GM10248 (cell line): ENCODE measurements around the gene GOLGA5.
"Not testable (repeated sequence)": the region's sequence is repeated elsewhere in the genome, so short reads cannot be mapped to it uniquely, and the experiment has no call there.

Experiments used
- CTCF ChIA-PET: fragments of 300-600 bp; sonication (Branson Sonifier 250); formaldehyde crosslinking; extraction: SDS; loops from one replicate; lab custom pipeline; 2021; ENCODE audit warnings: antibody characterized with exemption; lab: Yijun Ruan, JAX
- POLR2A ChIA-PET: fragments of 350-650 bp; sonication (Branson Sonifier 250); formaldehyde crosslinking; extraction: SDS; loops from one replicate; lab custom pipeline; 2020; ENCODE audit warnings: antibody characterized with exemption; lab: Yijun Ruan, JAX
- DNase-seq: peaks from one replicate; pipeline ENCODE4 v3.0.0; 2012; ENCODE audit errors: extremely low spot score
- CTCF ChIP-seq: IDR thresholded peaks from 2 replicates; pipeline ENCODE4 v1.5.1; 2012; ENCODE audit warnings: mild to moderate bottlenecking, low read depth; ENCODE audit errors: extremely low read depth, missing control alignments, control extremely low read depth

GOLGA5 gene

GRCh38 chr14:92759679-92760523, 34.2 kb upstream of the GOLGA5 start:
- POLR2A ChIA-PET = interaction anchor here (0.7 to 1.4 kb wide), 3 partner anchors 9 to 12 kb away, joined by 3 to 4 read pairs (median 3); partner anchors contain the start of gene LGMN
- DNase-seq = no peak
- CTCF ChIA-PET = interaction anchor here (1.1 to 2.0 kb wide), 2 partner anchors 9 to 11 kb away, joined by 3 to 11 read pairs; partner anchors contain the start of gene LGMN
- no peak for TF ChIP-seq CTCF

- POLR2A ChIA-PET = interaction anchor here (1.4 kb wide), 1 partner anchor 12 kb away, joined by 3 read pairs; the partner anchor contains the start of gene LGMN
Observed at GRCh38 chr14:92760524-92760805, 33.6 kb upstream of the GOLGA5 start.

DNA sequence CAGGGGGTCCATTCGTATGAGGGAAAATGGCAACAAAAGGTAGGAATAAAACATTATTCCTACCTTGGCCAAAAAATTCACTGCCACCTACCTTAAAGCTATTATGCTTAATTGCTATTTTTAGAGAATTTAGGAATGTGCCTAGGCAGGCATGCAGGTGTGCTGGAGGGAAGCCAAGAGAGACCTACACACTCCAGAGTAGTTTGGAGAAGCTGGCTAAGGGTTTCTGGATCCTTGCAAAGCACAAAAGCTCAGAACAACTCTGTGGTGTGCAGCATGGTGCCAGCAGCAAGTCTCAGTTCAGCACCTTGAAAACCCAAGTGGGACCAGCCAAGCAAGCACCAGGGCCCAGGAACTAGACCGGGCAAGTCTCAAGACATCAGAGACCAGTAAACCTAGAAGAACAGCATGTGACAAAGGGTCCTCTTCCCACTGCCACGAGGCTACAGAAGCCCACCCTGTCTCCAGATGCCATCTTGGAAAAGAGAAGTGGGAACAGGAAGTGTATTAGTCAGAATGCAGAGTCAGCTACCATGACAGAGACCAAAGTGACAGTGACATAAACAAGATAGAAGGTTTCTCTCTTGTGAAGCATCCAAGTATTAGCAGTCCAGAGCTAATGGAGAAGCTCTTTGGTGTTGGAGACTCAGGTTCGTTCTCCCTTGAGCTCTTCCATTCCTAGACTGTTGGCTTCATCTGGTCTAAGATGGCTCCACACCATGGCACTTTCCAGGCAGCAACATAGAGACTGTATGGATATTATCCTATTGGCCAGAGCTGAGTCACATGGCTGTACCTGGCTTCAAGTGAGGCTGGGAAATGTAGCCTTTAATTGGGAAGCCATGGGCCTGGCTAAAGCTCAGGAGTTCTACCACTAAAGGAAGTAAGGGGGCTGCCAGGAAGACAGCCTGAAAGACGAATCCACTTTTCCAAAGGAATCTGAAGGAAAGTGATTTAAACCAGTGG, 30.2 kb upstream of the GOLGA5 start:
- ChIA-PET CTCF (interaction anchor here (0.7 to 2.4 kb wide), 3 partner anchors 12 to 35 kb away, joined by 3 to 12 read pairs (median 4); no protein-coding TSS in a partner anchor), POLR2A (interaction anchor here (0.6 to 2.4 kb wide), 2 partner anchors 15 to 25 kb away, joined by 4 to 5 read pairs; partner anchors contain the start of gene LGMN)
- DNase-seq = not testable (repeated sequence)

More at GRCh38 chr14:92760524-92760805, 33.6 kb upstream of the GOLGA5 start:
- no peak for DNase-seq
- no peak for TF ChIP-seq CTCF
- CTCF ChIA-PET = interaction anchor here (2.0 kb wide), 1 partner anchor 10 kb away, joined by 11 read pairs; no protein-coding TSS in a partner anchor

- peak; percentile 59 for DNase-seq
- POLR2A ChIA-PET = interaction anchor here (0.6 to 1.5 kb wide), 4 partner anchors 17 to 25 kb away, joined by 3 to 10 read pairs (median 6); partner anchors contain the start of gene LGMN
- CTCF ChIA-PET = interaction anchor here (1.4 to 4.6 kb wide), 3 partner anchors 15 to 18 kb away, joined by 3 to 23 read pairs (median 4); no protein-coding TSS in a partner anchor
Observed at GRCh38 chr14:92768236-92768635, 25.9 kb upstream of the GOLGA5 start.

- POLR2A ChIA-PET = interaction anchor here (1.2 kb wide), 1 partner anchor 17 kb away, joined by 4 read pairs; no protein-coding TSS in a partner anchor
- no peak for TF ChIP-seq CTCF
- no peak for DNase-seq
- CTCF ChIA-PET = interaction anchor here (1.1 to 4.6 kb wide), 4 partner anchors 11 to 53 kb away, joined by 3 to 23 read pairs (median 4); no protein-coding TSS in a partner anchor
Observed at GRCh38 chr14:92768795-92769194, 25.3 kb upstream of the GOLGA5 start.

DNA sequence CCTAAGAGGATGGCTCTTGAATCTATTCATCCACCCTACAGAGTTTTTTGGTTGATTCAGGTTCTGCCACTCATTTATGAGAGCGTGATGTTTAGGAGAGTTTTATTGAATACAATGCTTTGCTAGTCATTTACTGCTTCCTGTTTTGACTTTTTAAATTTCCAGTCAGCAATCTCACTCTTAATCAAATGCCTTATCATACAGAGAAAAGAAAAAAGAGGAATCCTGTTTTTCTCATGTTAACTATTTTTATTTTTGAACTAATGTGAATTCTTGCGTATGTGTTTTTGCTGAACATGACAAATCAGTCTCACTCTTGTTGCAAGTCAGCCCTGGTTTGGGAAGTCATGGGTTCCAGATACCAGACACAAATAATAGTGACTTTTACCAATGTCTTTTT, 23.6 kb upstream of the GOLGA5 start:
- TF ChIP-seq CTCF = no peak
- ChIA-PET CTCF (no interaction called here), POLR2A (interaction anchor here (0.8 to 2.3 kb wide), 2 partner anchors 18 to 20 kb away, joined by 5 to 23 read pairs; no protein-coding TSS in a partner anchor)
- no peak for DNase-seq

GRCh38 chr14:92774572-92774971, 19.5 kb upstream of the GOLGA5 start:
- no peak for DNase-seq
- POLR2A ChIA-PET = interaction anchor here (0.9 kb wide), 1 partner anchor 1183 kb away, joined by 6 read pairs; no protein-coding TSS in a partner anchor
- no peak for TF ChIP-seq CTCF
- CTCF ChIA-PET = interaction anchor here (1.4 kb wide), 1 partner anchor 10 kb away, joined by 3 read pairs; no protein-coding TSS in a partner anchor

DNA sequence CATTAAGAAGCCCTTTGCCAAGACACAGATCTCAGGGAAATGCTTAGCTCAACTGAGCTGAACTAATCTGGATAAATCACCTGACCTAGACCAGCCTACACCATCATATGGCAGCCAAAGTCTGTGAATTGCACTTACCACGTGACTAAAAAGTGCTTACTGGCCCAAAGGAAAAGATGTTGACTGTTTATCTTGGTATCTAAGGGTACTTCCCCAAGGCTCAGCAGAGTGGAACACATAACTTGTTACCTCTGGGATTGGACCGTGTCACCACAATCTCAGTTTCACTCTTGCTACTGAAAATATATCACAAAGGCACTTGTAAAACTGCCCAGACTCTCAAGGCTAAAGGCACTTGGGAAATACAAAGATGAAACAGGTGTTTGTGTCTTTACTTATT, 18.8 kb upstream of the GOLGA5 start:
- POLR2A ChIA-PET = interaction anchor here (0.7 to 0.9 kb wide), 2 partner anchors 28 to 1182 kb away, joined by 4 to 6 read pairs; no protein-coding TSS in a partner anchor
- peak; percentile 55 for DNase-seq

GRCh38 chr14:92778868-92779565, 15.1 kb upstream of the GOLGA5 start:
- DNase-seq, POLR2A ChIA-PET: not testable (repeated sequence)
- CTCF ChIA-PET = interaction anchor here (1.2 to 11.1 kb wide), 3 partner anchors 8 to 66 kb away, joined by 3 to 177 read pairs (median 3); no protein-coding TSS in a partner anchor

More for the DNA sequence above, 18.8 kb upstream of the GOLGA5 start:
- CTCF ChIA-PET = interaction anchor here (1.0 to 1.5 kb wide), 3 partner anchors 10 to 209 kb away, joined by 3 to 4 read pairs (median 3); no protein-coding TSS in a partner anchor
